ENCODE measurements around the gene BTK.

The BTK gene

DNA sequence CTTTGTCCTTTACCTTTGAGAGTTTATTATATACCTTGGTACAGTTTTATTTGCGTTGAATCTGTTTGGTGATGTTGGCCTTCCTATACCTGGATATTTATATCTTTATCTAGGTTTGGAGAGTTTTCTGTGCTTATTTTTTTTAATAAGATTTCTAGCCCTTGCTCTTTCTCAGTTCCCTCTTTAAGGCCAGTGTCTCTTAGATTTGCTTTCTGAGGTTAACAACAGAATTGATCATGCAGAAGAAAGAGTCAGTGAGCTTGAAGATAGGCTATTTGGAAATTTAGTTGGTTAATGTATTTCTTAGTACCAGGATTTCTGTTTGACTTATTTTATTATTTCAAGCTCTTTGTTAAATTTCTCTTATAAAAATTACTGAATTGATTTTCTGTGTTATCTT, 82.2 kb downstream of the BTK start:
- Histone ChIP-seq H3K9ac (ENCODE audit: low read length) (no peak overlapping the region), H3K4me1 (ENCODE audit: insufficient read depth, low read length) (no peaks in the 10 kb centered on the region), H3K9me3 (ENCODE audit: low read length) (no peaks in the 10 kb centered on the region), H3K4me3 (ENCODE audit: low read depth in 1 of 2, low read length in 2 of 2) (no peak overlapping the region), H3K27ac (ENCODE audit: low read depth, low read length) (no peak overlapping the region), H3K27me3 (ENCODE audit: control insufficient read depth in 1 of 2, insufficient read depth in 2 of 2, low read length in 2 of 2) (no peaks in the 10 kb centered on the region), H3K36me3 (ENCODE audit: insufficient read depth, low read length) (no peaks in the 10 kb centered on the region)
